IPS-20b (cell line): Measurements from ENCODE around the gene ZNF221.

Experiments
- H3K27ac ChIP-seq: one replicate; pipeline ENCODE4 v1.5.1; 2013; ENCODE audit warnings: low read length
- H3K27me3 ChIP-seq: 2 replicates; pipeline ENCODE4 v1.6.1; 2013; ENCODE audit warnings: mild to moderate bottlenecking, low read length, inconsistent platforms; ENCODE audit not compliant: insufficient read depth
- H3K36me3 ChIP-seq: 2 replicates; pipeline ENCODE4 v1.6.1; 2013; ENCODE audit warnings: low read depth, mild to moderate bottlenecking, inconsistent platforms, low read length, moderate library complexity; ENCODE audit not compliant: insufficient read depth
- H3K4me1 ChIP-seq: 2 replicates; pipeline ENCODE4 v1.6.1; 2013; ENCODE audit warnings: mild to moderate bottlenecking, control low read depth, inconsistent platforms, low read length, moderate library complexity; ENCODE audit not compliant: insufficient read depth
- H3K4me3 ChIP-seq: 2 replicates; pipeline ENCODE4 v1.5.1; 2013; ENCODE audit warnings: mild to moderate bottlenecking, low read length, inconsistent platforms
- H3K9ac ChIP-seq: 2 replicates; pipeline ENCODE4 v1.6.1; 2013; ENCODE audit warnings: low read depth, mild to moderate bottlenecking, inconsistent platforms, low read length, moderate library complexity
- H3K9me3 ChIP-seq: 2 replicates; pipeline ENCODE4 v1.6.1; 2013; ENCODE audit warnings: mild to moderate bottlenecking, low read depth, low read length, inconsistent platforms; ENCODE audit not compliant: insufficient read depth

ZNF221 gene

DNA sequence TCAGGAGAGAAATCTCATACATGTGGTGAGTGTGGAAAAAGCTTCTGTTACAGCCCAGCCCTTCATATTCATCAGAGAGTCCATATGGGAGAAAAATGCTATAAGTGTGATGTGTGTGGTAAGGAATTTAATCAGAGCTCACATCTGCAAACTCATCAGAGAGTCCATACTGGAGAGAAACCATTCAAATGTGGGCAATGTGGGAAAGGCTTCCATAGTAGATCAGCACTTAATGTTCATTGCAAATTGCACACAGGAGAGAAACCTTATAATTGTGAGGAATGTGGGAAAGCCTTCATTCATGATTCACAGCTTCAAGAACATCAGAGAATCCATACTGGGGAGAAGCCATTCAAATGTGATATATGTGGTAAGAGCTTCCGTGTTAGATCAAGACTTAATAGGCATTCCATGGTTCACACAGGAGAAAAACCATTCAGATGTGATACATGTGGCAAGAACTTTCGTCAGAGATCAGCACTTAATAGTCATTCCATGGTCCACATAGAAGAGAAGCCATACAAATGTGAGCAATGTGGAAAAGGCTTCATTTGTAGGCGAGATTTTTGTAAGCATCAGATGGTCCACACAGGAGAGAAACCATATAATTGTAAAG lies 15.2 kb downstream of the ZNF221 start:
- H3K27ac ChIP-seq: no peak overlapping the region
- H3K36me3 ChIP-seq: peaks cover 66% of the 10 kb centered on the region
- H3K4me1 ChIP-seq: no peaks in the 10 kb centered on the region
- no peaks in the 10 kb centered on the region for H3K27me3 ChIP-seq
- H3K4me3 ChIP-seq: peak overlapping the region; percentile 34; the same call in 1 of the 2 replicates
- peaks cover 91% of the 10 kb centered on the region for H3K9me3 ChIP-seq
- no peak overlapping the region for H3K9ac ChIP-seq

DNA sequence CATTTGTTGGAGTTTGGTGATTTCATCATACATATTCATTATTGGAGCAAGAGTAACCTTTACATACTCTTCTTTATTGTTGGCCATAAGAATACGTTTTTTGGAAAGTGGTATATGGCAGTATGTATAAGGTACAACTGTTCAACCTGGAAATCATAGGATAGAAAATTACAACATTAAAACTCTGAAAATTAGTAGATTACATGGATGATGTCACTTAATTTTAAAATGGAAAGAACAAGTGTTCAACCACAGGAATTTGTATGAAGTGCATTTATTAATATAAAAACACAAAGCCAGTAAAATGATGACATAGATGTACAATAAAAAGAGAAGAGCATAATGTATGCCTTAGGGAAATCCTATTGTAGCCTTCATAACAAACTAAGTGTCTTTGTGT lies 25.7 kb downstream of the ZNF221 start:
- H3K9me3 ChIP-seq: peaks cover 94% of the 10 kb centered on the region

DNA sequence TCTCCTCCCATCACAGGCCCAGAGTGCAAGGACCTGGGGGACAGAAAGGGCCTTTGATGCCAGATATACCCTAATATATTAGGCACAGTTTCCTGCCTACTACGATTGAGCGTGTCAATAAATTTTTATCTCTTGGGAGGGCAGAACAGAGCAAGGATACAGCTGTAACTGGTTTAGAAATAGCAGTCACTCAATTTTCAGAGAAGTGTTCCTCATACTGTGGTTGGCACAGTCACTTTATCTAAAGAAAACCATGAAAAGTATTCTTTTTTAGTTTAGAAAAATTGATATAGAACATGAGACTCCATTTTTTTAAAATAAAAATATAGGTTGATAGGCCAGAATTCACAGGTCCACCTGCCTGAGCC lies 32.5 kb downstream of the ZNF221 start:
- Histone ChIP-seq H3K9me3 (peaks cover 29% of the 10 kb centered on the region), H3K4me3 (peak overlapping the region; percentile 37; the same call in 1 of the 2 replicates), H3K27me3 (no peaks in the 10 kb centered on the region), H3K27ac (no peak overlapping the region), H3K9ac (no peak overlapping the region), H3K4me1 (no peaks in the 10 kb centered on the region; the same call in 1 of the 2 replicates), H3K36me3 (peaks cover 2% of the 10 kb centered on the region; the same call in 1 of the 2 replicates)

More for the DNA sequence above, 25.7 kb downstream of the ZNF221 start:
- Histone ChIP-seq H3K9ac (no peak overlapping the region), H3K36me3 (no peaks in the 10 kb centered on the region), H3K27me3 (no peaks in the 10 kb centered on the region), H3K27ac (no peak overlapping the region), H3K4me3 (no peak overlapping the region), H3K4me1 (no peaks in the 10 kb centered on the region)

DNA sequence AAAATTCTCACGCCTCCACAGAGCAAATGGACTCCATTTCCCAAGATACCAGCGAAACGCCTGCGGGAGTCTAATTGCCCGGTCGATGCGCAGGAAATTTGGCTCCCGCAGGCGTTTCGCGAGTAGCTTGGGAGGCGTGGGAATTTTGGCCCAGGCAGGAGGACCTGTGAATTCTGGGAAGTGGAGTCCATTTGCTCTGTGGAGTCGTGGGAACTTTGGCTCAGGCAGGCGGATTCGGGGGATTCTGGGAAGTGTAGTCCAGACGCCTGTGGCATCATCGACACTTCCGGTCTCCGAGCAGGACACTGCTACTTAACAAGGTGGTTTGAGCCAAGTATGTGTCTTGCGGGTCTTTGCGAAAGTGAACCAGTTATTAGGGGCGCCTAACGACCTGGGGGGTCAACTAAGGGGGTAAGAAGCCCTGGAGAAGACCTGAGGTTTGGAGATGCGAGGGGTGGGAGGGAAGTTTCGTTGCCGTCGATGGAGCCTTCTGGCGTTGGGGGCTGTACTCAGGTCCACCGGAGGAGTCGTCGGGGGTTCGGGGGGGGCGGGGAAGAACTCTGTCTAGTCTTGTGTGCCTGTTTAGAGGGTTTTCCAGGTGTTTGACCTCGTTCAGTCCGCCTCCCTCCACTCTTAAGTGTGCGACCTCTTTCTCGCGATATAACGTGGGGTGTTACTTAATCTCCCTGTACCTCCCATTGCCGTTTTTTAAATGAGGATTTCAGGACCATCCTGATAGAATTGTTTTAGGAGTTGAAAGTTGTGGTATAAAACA lies 33.1 kb downstream of the ZNF221 start, which contains the start of gene ZNF155:
Gene ZNF155 (plus strand): TSS at position 277 of the 775 bp plus-strand sequence. CDS start 4,356 bp downstream, outside the sequence.
- no peaks in the 10 kb centered on the region; the same call in 1 of the 2 replicates for H3K4me1 ChIP-seq
- peaks cover 23% of the 10 kb centered on the region for H3K9me3 ChIP-seq
- peaks cover 7% of the 10 kb centered on the region; the same call in 1 of the 2 replicates for H3K36me3 ChIP-seq
- no peak within 1 kb of the TSS for H3K27ac ChIP-seq
- H3K4me3 ChIP-seq: peak within 1 kb of the TSS; percentile 94
- no peaks in the 10 kb centered on the region for H3K27me3 ChIP-seq
- H3K9ac ChIP-seq: peak within 1 kb of the TSS; percentile 77; the same call in 1 of the 2 replicates

DNA sequence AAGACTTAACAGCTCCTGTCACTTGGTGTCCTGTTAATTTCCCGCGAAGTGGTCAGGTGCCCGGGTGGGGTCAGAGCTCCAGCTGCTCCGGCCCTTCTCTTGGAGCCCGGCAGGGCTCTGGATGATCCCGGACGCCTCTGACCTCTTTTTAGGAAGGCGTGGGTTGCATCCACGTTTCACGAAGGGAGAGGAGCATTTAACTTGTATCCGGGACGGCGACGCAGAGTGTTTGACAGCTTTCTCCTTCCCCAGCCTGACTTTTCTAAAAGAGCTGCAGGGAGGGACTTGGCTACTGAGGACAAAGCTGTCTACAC lies 33.6 kb downstream of the ZNF221 start:
- H3K4me3 ChIP-seq: peak overlapping the region; percentile 94
- no peak overlapping the region for H3K27ac ChIP-seq
- peak overlapping the region; percentile 77; the same call in 1 of the 2 replicates for H3K9ac ChIP-seq

DNA sequence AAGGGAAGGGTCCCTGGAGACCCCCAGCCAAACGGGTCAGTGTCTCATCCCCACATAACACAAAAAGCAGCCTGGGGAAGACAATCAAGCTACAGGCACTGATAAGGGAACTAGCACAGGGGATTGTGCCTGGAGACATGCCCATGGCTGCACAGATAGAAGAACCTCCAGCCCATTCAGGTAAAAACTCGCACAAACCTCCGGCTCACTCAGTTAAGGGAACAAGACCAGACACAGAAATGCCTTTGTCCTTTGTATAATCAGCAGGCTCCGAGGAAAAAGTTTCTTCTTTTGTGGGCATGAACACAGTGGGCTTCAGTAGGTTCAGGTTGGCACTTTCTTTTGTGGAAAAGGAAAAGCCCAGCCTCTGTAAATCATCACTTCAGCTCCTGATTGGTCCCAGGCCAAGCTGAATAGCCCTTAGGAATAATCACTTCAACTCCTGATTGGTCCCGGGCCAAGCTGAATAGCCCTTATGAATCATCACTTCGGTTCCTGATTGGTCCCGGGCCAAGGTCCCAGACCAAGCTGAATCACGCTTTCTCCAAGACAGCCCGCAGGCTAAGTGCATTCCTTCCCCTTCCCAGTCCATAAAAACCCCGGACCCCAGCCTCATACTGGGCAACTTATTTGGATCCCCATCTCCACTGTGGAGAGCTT lies 46.7 kb downstream of the ZNF221 start:
- H3K4me3 ChIP-seq: no peak overlapping the region
- no peak overlapping the region for H3K27ac ChIP-seq
- H3K27me3 ChIP-seq: no peaks in the 10 kb centered on the region
- H3K9ac ChIP-seq: no peak overlapping the region
- no peaks in the 10 kb centered on the region for H3K4me1 ChIP-seq
- peaks cover 16% of the 10 kb centered on the region; the same call in 1 of the 2 replicates for H3K9me3 ChIP-seq
- H3K36me3 ChIP-seq: peaks cover 36% of the 10 kb centered on the region

More for the DNA sequence above, 33.6 kb downstream of the ZNF221 start:
- peaks cover 13% of the 10 kb centered on the region for H3K36me3 ChIP-seq
- no peaks in the 10 kb centered on the region; the same call in 1 of the 2 replicates for H3K4me1 ChIP-seq
- H3K27me3 ChIP-seq: no peaks in the 10 kb centered on the region
- peaks cover 22% of the 10 kb centered on the region for H3K9me3 ChIP-seq

DNA sequence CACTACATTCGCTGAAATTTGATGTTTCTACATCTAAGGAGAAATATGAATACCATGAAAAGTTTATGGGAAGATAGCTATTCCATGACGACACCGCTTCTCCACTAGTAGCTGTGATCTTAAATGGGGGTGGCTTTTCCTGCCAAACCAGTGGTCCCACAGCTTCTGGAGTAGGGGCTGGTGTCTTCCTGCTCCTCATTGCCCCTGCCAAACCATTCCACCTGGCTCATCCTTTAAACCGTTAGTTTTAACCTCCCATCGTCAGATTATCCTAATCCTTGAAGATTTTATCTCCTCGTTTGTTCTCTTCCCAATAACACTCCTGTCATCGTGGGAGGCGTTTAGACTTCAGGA lies 51.2 kb downstream of the ZNF221 start:
- Histone ChIP-seq H3K4me1 (no peaks in the 10 kb centered on the region), H3K9ac (peak overlapping the region; percentile 70), H3K9me3 (peaks cover 26% of the 10 kb centered on the region; the same call in 1 of the 2 replicates), H3K36me3 (no peaks in the 10 kb centered on the region), H3K27me3 (no peaks in the 10 kb centered on the region), H3K27ac (no peak overlapping the region), H3K4me3 (peak overlapping the region; percentile 93)

DNA sequence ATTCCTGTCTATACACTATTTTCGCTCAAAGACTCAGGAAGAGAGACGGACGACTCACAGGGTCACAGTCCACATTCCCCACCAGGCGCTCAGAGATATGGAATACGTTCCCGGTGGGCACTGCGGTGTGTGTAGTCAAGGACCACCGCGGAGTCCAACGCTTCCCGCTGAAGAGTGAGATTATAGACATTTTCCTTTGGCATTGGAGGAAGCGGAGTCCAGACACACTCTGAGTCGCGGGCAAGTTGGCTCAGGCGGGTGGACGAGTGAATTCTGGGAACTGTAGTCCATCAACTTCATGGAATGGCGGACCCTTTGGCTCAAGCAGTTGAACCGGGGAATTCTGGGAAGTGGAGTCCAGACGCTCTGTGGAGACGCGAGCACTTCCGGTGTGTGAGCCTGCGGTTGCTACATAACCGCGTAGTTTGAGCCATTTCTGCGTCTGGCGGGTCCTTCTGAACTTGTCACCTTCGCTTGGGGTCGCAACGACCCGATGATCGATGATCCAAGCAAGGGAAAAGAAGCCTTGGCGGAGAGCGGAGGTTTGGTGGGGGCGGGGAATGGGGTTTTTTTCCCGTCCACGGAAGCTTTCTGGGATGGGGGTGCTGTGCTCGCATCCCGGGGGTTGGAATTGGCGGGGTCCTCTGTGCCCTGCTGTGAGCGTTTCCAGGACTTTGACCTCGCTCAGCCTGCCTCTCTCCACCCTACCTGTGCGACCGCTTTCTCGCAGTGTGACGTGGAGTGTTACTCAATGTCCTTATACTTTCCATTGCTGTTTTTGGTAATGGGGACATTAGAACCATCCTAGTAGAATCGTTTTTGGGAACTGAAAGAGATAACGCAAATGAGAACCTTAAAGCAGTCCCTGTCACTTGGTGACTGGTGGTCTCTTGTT lies 51.8 kb downstream of the ZNF221 start, which contains the start of gene ZNF230:
Gene ZNF230 (plus strand): TSS at position 392 of the 895 bp plus-strand sequence. CDS start 4,122 bp downstream, outside the sequence.
- Histone ChIP-seq H3K9ac (peak within 1 kb of the TSS; percentile 70), H3K36me3 (0 out of 2 replicates have a peak, but pooled peaks cover under 1% of the 10 kb centered on the region), H3K4me1 (no peaks in the 10 kb centered on the region), H3K9me3 (peaks cover 31% of the 10 kb centered on the region; the same call in 1 of the 2 replicates), H3K27me3 (no peaks in the 10 kb centered on the region), H3K27ac (no peak within 1 kb of the TSS), H3K4me3 (peak within 1 kb of the TSS; percentile 93)

DNA sequence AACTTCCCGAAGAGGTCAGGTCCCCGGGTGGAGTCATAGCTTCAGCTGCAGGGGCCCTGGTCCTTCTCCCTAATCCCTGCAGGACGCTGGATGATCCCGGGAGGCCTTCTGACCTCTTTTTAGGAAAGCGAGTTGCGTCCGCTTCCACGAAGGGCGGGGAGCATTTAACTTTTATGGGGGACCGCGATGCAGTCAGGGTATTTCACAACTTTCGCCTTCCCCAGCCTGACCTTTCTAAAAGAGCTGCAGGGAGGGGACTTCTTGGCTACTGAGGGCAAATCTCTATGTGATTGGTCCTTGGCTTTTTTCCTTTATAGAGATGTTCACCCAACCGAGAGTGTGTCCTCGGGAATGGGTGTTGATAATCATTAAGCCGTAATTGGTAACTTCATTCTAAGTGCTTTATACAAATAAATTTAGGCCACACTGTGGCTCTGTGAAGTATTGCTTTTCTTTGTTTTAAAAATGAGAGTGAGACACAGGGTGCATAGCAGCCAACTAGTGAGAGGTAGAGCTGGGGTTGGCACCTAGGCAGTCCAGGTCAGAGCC lies 52.5 kb downstream of the ZNF221 start:
- Histone ChIP-seq H3K27ac (no peak overlapping the region), H3K4me3 (peak overlapping the region; percentile 93), H3K27me3 (no peaks in the 10 kb centered on the region), H3K9ac (peak overlapping the region; percentile 70; the same call in 1 of the 2 replicates), H3K9me3 (peaks cover 35% of the 10 kb centered on the region; the same call in 1 of the 2 replicates), H3K36me3 (peaks cover 7% of the 10 kb centered on the region), H3K4me1 (no peaks in the 10 kb centered on the region)

DNA sequence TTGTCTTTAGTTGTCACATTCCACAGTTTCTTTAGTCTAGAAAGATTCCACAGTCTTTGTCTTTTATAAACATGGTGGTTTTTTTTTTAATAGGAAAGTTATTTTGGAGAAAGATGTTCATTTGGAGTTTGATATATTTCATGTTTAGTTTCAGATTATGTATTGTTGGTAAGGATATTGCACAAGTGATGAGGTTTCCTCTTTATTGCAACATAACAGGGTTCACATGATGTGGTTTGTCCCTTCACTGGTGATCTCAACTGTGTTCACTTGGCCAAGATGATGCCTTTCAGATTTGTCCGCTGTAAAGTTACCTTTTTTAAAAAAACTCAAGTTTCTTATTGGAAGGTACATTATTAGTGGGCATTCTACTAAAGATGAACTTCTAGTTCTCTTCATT lies 54.9 kb downstream of the ZNF221 start:
- H3K4me1 ChIP-seq: no peaks in the 10 kb centered on the region
- H3K36me3 ChIP-seq: peaks cover 32% of the 10 kb centered on the region
- H3K27me3 ChIP-seq: no peaks in the 10 kb centered on the region
- H3K9me3 ChIP-seq: peaks cover 52% of the 10 kb centered on the region
- H3K27ac ChIP-seq: no peak overlapping the region
- H3K4me3 ChIP-seq: no peak overlapping the region
- no peak overlapping the region for H3K9ac ChIP-seq
